DND-41 (cell line): ENCODE data around the gene LARP1.

Experiments used
- CTCF ChIP-seq: IDR thresholded peaks from 2 replicates; pipeline ENCODE4 v1.5.1; 2012; ENCODE audit warnings: borderline replicate concordance, low read length, moderate library complexity, mild to moderate bottlenecking; ENCODE audit not compliant: poor library complexity, severe bottlenecking; ENCODE audit errors: extremely low read depth
- EZH2 ChIP-seq: IDR thresholded peaks from 3 replicates; pipeline ENCODE4 v1.6.1; 2012; ENCODE audit warnings: borderline replicate concordance, low read depth, mild to moderate bottlenecking, moderate library complexity, low read length, inconsistent platforms; ENCODE audit not compliant: severe bottlenecking

DNA sequence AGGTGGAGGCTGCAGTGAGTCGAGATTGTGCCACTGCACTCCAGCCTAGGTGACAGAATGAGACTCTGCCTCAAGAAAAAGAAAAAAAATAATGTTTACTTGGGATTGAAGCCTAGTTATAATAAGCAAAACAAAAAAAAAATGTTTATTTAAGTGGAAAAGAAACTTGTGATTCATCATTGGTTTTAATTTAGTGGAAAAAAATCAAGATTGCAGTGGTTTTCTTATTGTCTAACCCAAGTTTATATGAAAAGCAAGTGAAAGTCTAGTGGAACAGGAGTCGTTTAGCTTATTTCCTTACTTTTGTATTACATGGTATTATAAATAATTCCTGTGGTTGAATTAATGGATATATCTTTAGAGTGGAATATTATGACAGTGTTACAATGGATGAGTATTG, 111.7 kb downstream of the LARP1 start:
- no peak for TF ChIP-seq CTCF
- TF ChIP-seq EZH2 = no peak
